Measurements from ENCODE around the gene MOG.
A peak's percentile ranks its signal among the peaks of the same experiment; 100 is the strongest.

The MOG gene

GRCh38 chr6:29630315-29630714 is 26.6 kb upstream of the MOG start:
- peaks cover 6% of the 10 kb centered on the region for H3K36me3 ChIP-seq (ENCODE audit: insufficient read depth, insufficient read length, low read length)
- no peaks in the 10 kb centered on the region for H3K9me3 ChIP-seq (ENCODE audit: insufficient read depth, low read length)
- peak overlapping the region; percentile 56 for H3K9ac ChIP-seq (ENCODE audit: insufficient read length, low read depth)
- peaks cover 3% of the 10 kb centered on the region for H3K4me1 ChIP-seq (ENCODE audit: insufficient read depth, insufficient read length)
- TF ChIP-seq YY1 (IDR thresholded peaks at IDR 0.05; ENCODE audit: insufficient read depth, insufficient read length) (no peak), ZNF274 (IDR thresholded peaks at IDR 0.05; ENCODE audit: low read depth, low read length) (no peak), SUZ12 (IDR thresholded peaks at IDR 0.05; ENCODE audit: extremely low read depth, insufficient read depth, insufficient read length) (no peak)
- H3K4me3 ChIP-seq (ENCODE audit: insufficient read length, low read depth) = peak overlapping the region; percentile 71
- H3K27me3 ChIP-seq (ENCODE audit: insufficient read depth, insufficient read length) = no peaks in the 10 kb centered on the region
- DNase-seq (ENCODE audit: low read depth, low spot score) = no peak

GRCh38 chr6:29631209-29631810 is 25.6 kb upstream of the MOG start:
- no peaks in the 10 kb centered on the region for H3K27me3 ChIP-seq (ENCODE audit: insufficient read depth, insufficient read length)
- H3K9me3 ChIP-seq (ENCODE audit: insufficient read depth, low read length) = no peaks in the 10 kb centered on the region
- H3K4me3 ChIP-seq (ENCODE audit: insufficient read length, low read depth) = peak overlapping the region; percentile 71
- peak overlapping the region; percentile 88 for H3K9ac ChIP-seq (ENCODE audit: insufficient read length, low read depth)
- peaks cover 3% of the 10 kb centered on the region for H3K4me1 ChIP-seq (ENCODE audit: insufficient read depth, insufficient read length)
- TF ChIP-seq ZNF274 (IDR thresholded peaks at IDR 0.05; ENCODE audit: low read depth, low read length) (no peak), SUZ12 (IDR thresholded peaks at IDR 0.05; ENCODE audit: extremely low read depth, insufficient read depth, insufficient read length) (no peak), YY1 (IDR thresholded peaks at IDR 0.05; ENCODE audit: insufficient read depth, insufficient read length) (no peak)
- H3K36me3 ChIP-seq (ENCODE audit: insufficient read depth, insufficient read length, low read length) = peaks cover 6% of the 10 kb centered on the region
- DNase-seq (ENCODE audit: low read depth, low spot score) = no peak

- TF ChIP-seq YY1 (IDR thresholded peaks at IDR 0.05; ENCODE audit: insufficient read depth, insufficient read length) = no peak
- TF ChIP-seq ZNF274 (IDR thresholded peaks at IDR 0.05; ENCODE audit: low read depth, low read length) = no peak
- no peak for TF ChIP-seq SUZ12 (IDR thresholded peaks at IDR 0.05; ENCODE audit: extremely low read depth, insufficient read depth, insufficient read length)
Measured at GRCh38 chr6:29631860-29632731, 24.8 kb upstream of the MOG start.

GRCh38 chr6:29632789-29633533 is 23.9 kb upstream of the MOG start, which contains the start of gene GABBR1:
GABBR1 (minus strand) TSS chr6:29633183; CDS start chr6:29632385, 798 bp downstream.
- peak within 1 kb of the TSS; percentile 71 for H3K4me3 ChIP-seq (ENCODE audit: insufficient read length, low read depth)
- peaks cover 6% of the 10 kb centered on the region for H3K36me3 ChIP-seq (ENCODE audit: insufficient read depth, insufficient read length, low read length)
- H3K4me1 ChIP-seq (ENCODE audit: insufficient read depth, insufficient read length) = peaks cover 3% of the 10 kb centered on the region
- TF ChIP-seq YY1 (IDR thresholded peaks at IDR 0.05; ENCODE audit: insufficient read depth, insufficient read length) (no peak), SUZ12 (IDR thresholded peaks at IDR 0.05; ENCODE audit: extremely low read depth, insufficient read depth, insufficient read length) (no peak), ZNF274 (IDR thresholded peaks at IDR 0.05; ENCODE audit: low read depth, low read length) (no peak)
- no peaks in the 10 kb centered on the region for H3K27me3 ChIP-seq (ENCODE audit: insufficient read depth, insufficient read length)
- H3K9ac ChIP-seq (ENCODE audit: insufficient read length, low read depth) = peak within 1 kb of the TSS; percentile 92
- H3K9me3 ChIP-seq (ENCODE audit: insufficient read depth, low read length) = no peaks in the 10 kb centered on the region
- DNase-seq (ENCODE audit: low read depth, low spot score) = peak; percentile 78

More at GRCh38 chr6:29631860-29632731, 24.8 kb upstream of the MOG start:
- H3K4me3 ChIP-seq (ENCODE audit: insufficient read length, low read depth) = peak overlapping the region; percentile 71
- no peak for DNase-seq (ENCODE audit: low read depth, low spot score)
- H3K9me3 ChIP-seq (ENCODE audit: insufficient read depth, low read length) = no peaks in the 10 kb centered on the region
- no peaks in the 10 kb centered on the region for H3K27me3 ChIP-seq (ENCODE audit: insufficient read depth, insufficient read length)
- H3K36me3 ChIP-seq (ENCODE audit: insufficient read depth, insufficient read length, low read length) = peaks cover 6% of the 10 kb centered on the region
- H3K9ac ChIP-seq (ENCODE audit: insufficient read length, low read depth) = peak overlapping the region; percentile 88
- H3K4me1 ChIP-seq (ENCODE audit: insufficient read depth, insufficient read length) = peaks cover 3% of the 10 kb centered on the region

- Histone ChIP-seq H3K9ac (ENCODE audit: insufficient read length, low read depth) (peak overlapping the region; percentile 92), H3K4me3 (ENCODE audit: insufficient read length, low read depth) (peak overlapping the region; percentile 50), H3K9me3 (ENCODE audit: insufficient read depth, low read length) (no peaks in the 10 kb centered on the region), H3K27me3 (ENCODE audit: insufficient read depth, insufficient read length) (no peaks in the 10 kb centered on the region), H3K4me1 (ENCODE audit: insufficient read depth, insufficient read length) (peaks cover 3% of the 10 kb centered on the region), H3K36me3 (ENCODE audit: insufficient read depth, insufficient read length, low read length) (peaks cover 6% of the 10 kb centered on the region)
- DNase-seq (ENCODE audit: low read depth, low spot score) = no peak
- no peak for TF ChIP-seq YY1 (IDR thresholded peaks at IDR 0.05; ENCODE audit: insufficient read depth, insufficient read length)
- no peak for TF ChIP-seq ZNF274 (IDR thresholded peaks at IDR 0.05; ENCODE audit: low read depth, low read length)
Measured at GRCh38 chr6:29633534-29633905, 23.4 kb upstream of the MOG start.

- H3K9ac ChIP-seq (ENCODE audit: insufficient read length, low read depth) = no peak overlapping the region
- no peaks in the 10 kb centered on the region for H3K4me1 ChIP-seq (ENCODE audit: insufficient read depth, insufficient read length)
- DNase-seq (ENCODE audit: low read depth, low spot score) = no peak
- H3K36me3 ChIP-seq (ENCODE audit: insufficient read depth, insufficient read length, low read length) = no peaks in the 10 kb centered on the region
- no peak overlapping the region for H3K4me3 ChIP-seq (ENCODE audit: insufficient read length, low read depth)
- TF ChIP-seq YY1 (IDR thresholded peaks at IDR 0.05; ENCODE audit: insufficient read depth, insufficient read length) = no peak
- TF ChIP-seq SUZ12 (IDR thresholded peaks at IDR 0.05; ENCODE audit: extremely low read depth, insufficient read depth, insufficient read length) = no peak
- no peak for TF ChIP-seq ZNF274 (IDR thresholded peaks at IDR 0.05; ENCODE audit: low read depth, low read length)
- no peaks in the 10 kb centered on the region for H3K9me3 ChIP-seq (ENCODE audit: insufficient read depth, low read length)
- no peaks in the 10 kb centered on the region for H3K27me3 ChIP-seq (ENCODE audit: insufficient read depth, insufficient read length)
Measured at GRCh38 chr6:29637247-29637646, 19.6 kb upstream of the MOG start.
